Measurements from ENCODE around the gene FBXL19.

DNA sequence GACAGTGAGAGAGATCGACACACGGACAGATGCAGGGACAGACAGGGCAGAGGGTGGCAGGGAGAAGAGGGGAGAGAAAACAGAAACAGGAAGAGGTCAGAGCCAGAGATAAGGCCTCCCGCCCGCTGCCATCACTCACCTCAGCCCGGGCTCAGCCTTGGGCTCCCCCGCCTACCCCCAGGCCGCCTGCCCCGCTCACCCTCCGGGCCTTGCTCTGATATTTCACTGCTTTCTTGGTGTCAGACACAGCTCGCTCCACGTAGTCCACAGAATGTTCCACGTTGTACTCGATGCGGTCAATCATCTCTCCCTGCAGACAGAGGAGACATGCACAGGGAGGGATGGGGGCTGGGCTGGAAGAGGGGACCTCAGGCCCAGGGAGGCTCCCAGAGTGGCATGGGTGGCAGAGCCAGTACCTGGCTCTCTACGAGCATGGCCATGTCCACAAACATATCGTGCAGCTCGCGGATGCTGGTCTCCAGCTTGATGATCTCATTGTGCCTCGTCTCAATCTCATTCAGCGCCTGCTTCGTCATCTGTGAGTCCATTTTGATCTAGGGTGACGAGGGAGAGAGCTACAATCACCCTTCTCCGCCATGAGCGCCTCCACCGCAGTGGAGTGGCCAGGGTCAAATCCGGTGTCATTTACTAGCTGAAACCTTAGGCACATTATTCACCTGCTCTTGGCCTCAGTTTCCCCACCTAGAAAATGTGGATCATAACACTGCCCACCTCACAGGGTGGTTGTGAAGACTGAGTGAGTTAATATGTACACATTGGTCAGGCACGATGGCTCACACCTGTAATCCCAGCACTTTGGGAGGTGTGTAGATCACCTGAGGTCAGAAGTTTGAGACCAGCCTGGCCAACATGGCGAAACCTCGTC is 69.8 kb downstream of the FBXL19 start:
- TF ChIP-seq, protein P1, sequence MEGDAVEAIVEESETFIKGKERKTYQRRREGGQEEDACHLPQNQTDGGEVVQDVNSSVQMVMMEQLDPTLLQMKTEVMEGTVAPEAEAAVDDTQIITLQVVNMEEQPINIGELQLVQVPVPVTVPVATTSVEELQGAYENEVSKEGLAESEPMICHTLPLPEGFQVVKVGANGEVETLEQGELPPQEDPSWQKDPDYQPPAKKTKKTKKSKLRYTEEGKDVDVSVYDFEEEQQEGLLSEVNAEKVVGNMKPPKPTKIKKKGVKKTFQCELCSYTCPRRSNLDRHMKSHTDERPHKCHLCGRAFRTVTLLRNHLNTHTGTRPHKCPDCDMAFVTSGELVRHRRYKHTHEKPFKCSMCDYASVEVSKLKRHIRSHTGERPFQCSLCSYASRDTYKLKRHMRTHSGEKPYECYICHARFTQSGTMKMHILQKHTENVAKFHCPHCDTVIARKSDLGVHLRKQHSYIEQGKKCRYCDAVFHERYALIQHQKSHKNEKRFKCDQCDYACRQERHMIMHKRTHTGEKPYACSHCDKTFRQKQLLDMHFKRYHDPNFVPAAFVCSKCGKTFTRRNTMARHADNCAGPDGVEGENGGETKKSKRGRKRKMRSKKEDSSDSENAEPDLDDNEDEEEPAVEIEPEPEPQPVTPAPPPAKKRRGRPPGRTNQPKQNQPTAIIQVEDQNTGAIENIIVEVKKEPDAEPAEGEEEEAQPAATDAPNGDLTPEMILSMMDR (tag by site-specific recombination; IDR thresholded peaks at IDR 0.05), result no peak
- no peak for TF ChIP-seq ZBTB1 (tag by site-specific recombination; IDR thresholded peaks at IDR 0.05)
- no peak for TF ChIP-seq ZFHX2 (tag by site-specific recombination; conservative IDR thresholded peaks at IDR 0.05)
- TF ChIP-seq ZNF707 (tag by site-specific recombination; IDR thresholded peaks at IDR 0.05), result no peak
- TF ChIP-seq ZNF121 (tag by site-specific recombination; IDR thresholded peaks at IDR 0.05), result no peak
